Amygdala (tissue), 56 donors: ENCODE data around the gene PILRA.

ENCODE experiments used
- DNase-seq, 56 donors: peaks; one replicate each; lab custom pipeline; 2025; lab: John Stamatoyannopoulos, UW

Gene PILRA

GRCh38 chr7:100400656-100401055, 27.4 kb downstream of the PILRA start:
- no peak for DNase-seq

DNA sequence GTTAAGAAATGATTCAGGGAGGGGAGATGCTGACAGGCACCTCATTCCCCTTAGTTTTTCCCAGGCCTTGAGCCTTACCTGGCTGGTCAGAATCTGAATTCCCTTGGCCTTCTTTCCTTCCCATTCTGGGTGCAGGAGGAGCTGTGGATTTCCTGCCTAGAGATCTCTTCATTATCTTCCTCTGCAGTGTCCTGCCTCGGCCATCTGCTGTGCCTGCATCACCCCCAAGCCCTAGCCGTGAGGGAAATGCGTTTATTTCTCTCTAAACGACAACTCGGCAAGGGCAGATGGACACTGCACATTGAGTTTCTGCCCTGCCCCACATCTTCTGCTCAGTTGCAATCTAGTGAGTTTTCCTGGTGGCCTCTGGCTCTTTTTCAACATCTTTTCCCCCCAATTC, 28.5 kb downstream of the PILRA start:
- DNase-seq: no peak

DNA sequence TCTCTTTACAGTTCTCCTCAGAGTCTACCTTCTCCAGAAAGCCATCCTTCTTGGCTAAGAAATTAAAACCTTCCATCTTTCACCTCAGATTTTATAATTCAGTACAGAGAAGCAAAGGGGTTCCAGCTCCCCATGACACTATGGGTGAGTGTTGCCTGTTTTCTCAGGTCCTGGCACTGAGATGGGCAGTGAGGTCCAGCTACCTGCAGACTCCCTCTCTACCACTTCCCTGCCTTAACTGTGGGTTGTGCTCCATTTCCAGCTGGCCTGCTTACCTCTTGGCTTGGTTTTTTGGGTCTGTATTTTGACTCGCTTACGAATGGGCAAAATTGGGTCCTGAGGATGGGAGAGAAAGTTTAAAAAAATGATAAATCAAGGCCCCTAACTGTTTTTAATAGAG, 29.0 kb downstream of the PILRA start:
- DNase-seq: no peak

GRCh38 chr7:100406767-100407166, 33.5 kb downstream of the PILRA start:
- DNase-seq: no peak

- peak in 4 of 56 donors; percentile 6 to 26 (median 11) for DNase-seq
Measured at GRCh38 chr7:100407285-100408180, 34.2 kb downstream of the PILRA start.

- DNase-seq: no peak
Measured at GRCh38 chr7:100411101-100411500, 37.8 kb downstream of the PILRA start.

DNA sequence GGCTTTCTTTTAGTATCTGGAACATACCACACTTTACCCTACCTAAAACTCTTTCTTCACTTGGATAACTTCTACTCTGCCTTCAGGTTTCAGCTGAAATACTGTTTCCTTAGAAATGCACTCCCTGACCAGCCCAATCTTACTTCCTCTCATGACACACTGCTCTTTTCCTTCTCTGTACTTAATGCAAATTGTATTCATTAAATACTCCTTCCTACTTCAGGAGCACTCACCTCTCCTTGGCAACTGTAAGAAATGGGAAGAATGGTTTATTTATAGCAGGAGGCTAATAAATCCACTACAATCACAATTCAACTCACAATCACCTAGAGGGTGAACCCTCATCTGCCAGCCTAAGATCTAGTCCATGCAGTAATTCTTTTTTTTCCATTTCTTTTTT, 40.1 kb downstream of the PILRA start:
- no peak for DNase-seq

- no peak for DNase-seq
Measured at GRCh38 chr7:100413889-100414288, 40.6 kb downstream of the PILRA start.

DNA sequence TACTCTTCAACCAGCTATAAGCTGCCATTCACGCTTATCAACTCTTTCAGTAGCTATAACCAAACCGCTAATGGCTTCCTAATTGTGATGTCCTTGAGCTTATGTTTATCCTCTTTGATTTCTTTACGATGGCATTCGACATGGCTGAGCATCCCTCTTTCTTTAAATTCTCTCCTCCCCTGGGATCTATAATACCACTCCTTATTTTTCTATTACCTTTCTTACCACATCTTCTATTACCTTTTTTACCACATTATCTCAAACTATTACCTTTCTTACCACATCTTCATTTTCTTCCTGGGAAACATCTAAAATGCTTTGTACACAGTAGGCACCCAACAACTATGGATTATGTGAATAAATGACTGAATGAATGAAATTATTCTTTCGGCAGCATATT, 42.2 kb downstream of the PILRA start:
- no peak for DNase-seq

DNA sequence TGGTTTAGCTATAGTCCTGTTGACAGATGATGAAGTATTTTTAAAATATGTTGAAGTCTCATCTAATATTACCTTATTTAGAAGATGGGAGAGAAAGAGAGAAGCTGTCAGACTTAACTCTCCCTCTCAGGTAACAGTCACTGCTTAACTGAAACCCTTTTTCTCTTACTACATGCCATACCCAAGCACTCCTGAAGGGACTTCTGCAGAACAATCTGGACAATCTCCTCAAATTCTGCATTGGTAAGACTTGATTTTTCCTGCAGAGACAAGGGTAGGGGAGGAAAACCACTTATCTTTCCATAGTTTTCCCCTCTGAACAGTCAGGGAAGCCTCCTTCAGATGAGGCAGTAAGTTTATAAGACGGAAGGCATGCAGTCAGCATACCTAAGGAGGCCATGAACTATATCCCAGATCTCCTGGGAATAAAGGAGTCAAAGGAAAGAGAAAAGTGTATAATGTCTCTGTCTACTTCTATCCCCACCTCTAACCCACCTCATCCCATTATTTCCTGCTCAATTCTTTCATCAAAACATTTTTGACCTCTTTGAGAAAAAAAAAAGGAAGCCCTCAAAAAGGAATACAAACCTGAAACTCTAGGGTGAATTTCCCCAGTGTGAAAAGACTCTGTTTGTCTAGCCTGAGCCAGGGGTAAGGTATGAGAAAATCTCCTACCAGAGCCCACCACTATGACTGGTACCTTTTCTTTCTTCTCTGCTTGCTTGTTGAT, 45.8 kb downstream of the PILRA start:
- no peak for DNase-seq

GRCh38 chr7:100419660-100420226, 46.5 kb downstream of the PILRA start:
- no peak for DNase-seq

DNA sequence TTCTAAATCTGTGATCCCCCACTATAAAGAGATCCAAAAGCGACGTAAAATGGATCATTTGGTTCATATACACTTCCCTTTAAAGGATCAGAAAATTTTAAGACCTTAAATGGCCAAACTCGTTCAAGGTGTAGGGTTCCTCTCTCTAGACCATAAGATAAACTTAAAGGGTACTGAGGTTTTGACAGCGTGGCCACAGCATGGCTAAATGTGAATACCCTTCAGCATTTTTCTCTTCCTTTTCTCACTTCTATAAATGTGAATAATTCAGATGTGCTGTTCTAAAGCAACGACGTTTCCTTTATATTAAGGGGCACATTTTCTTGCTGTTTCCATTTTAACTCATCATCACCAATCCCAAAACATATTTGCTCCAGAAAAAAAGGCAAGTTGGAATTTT, 50.0 kb downstream of the PILRA start:
- no peak for DNase-seq

- no peak for DNase-seq
Measured at GRCh38 chr7:100425347-100425746, 52.1 kb downstream of the PILRA start.

DNA sequence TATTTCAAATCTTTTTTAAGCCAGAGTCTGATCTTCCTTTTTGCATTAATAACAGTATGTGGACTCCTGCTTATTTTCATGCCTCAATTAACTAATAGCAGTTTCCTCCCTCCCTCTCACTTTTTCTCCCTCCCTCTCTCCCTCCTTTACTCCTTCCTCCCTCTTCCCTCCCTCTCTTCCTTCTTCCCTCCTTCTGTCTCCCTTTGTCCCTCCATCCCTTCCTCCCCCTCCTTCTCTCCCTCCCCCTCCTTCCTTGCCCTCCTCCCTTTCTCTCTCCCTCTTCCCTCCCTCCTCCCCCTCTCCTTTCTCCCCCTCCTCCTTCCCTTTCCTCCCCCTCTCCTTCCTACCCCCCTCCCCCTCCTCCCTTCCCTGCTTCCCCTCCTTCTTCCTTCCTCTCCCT, 53.2 kb downstream of the PILRA start:
- DNase-seq: no peak

DNA sequence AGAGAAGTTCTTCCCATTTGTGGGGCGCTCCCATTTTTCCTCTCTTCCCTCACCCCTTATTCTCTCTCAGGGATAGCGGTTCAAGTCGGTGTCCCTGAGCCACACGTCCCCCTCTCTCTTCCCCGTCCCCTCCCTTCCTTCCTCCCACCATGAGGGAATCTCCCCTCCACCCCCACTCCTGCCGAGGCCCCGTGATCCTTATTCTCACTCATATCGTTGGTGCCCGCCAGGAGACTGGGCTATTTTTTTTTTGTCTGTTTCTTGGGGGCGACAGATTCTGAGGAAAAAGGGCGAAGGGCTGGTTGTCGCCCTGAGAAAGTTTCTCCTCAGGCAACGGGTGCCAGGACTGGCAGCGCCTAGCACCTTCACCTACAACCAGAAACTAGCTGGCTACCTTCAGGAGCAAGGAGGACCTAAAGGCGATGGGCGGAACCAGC, 54.5 kb downstream of the PILRA start:
- DNase-seq: no peak

- DNase-seq: peak; percentile 65 to 98 (median 92)
Measured at GRCh38 chr7:100428199-100428966, 55.1 kb downstream of the PILRA start, which contains the start of gene ZCWPW1. ZCWPW1 (minus strand) TSS chr7:100428703; CDS start chr7:100420649, 8,054 bp downstream.

DNA sequence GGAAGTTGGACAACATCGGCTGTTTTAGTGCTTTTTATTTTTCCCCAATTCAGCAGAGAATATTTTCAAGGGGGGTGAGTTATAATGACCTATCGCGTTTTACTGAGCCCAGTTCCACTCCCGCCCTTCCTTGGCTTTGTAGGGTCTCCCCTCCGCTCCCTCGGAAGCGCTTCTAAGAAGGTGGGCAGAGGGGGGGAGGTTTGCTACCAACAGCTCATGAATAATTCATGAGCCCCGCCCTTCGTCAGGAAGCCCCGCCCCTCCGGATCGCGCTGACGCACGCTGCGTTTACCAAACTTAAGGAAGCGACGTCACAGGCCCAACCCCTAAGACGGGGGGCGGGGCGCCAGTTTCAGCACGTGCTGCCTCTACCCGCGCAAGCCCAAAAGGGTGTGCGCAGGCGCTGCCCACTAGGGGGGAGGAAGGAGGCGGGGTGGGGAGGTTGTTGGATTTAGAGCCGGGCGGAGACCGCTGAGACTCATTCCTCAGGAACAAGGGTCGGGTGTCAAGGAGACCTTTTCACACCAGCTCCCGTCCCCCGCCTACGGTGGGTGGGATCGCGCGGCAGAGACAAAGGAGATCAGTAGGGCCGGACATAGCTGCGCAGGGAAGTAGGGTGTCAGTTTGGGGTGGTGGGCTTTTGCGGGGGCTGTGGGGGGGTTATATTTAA, 55.8 kb downstream of the PILRA start:
- DNase-seq: peak; percentile 88 to 100 (median 98)

- DNase-seq: peak; percentile 67 to 97 (median 91)
Measured at GRCh38 chr7:100429637-100430492, 56.6 kb downstream of the PILRA start, which contains the start of gene MEPCE. MEPCE (plus strand) TSS chr7:100429831; CDS start chr7:100430019, 188 bp downstream.
